NCI-H2227 (cell line): ENCODE data around the gene NRP1.

ENCODE experiments used
- DNase-seq: peaks from one replicate; lab custom pipeline; 2025; ENCODE audit not compliant: unreplicated experiment; lab: John Stamatoyannopoulos, UW

The NRP1 gene

GRCh38 chr10:33192190-33192589 is 142.3 kb downstream of the NRP1 start:
- no peak for DNase-seq

DNA sequence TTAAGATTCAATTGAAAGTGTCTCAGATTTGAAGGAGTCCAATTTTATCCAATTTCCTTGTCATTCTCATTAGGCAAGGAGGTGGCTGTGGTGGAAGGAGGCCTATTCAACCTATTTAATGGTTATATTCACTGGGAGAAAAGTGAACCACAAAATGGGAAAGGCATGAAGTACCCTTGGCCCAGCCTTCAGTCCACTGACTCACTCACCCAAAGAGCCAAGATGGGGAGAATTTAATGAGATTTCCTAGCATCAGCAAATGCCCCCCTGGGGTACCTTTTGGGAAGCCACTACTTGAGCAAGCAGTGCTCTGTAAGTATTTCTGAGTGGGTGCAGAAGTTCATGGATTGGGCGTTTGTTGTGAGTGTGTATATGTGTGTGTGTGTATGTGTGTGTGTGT is 144.1 kb downstream of the NRP1 start:
- DNase-seq, result no peak

DNA sequence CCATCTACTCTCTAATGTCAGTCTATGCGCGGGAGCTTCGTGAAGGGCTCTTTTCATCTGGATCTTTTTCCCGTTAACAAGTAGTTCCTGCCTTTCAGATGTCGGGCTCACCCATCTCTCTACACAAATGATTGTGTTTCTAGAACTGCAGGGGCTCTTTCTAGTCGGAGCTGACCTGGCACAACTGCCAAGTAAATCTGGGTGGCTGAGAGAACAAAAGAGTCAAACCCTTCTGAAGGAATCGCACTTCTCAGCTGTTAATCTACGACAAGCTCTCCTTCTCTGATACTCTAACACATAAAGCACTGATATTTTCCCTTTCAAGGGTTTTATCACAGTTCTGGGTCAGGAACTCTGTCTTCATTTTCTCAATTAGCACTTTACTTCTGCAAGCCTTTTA is 144.7 kb downstream of the NRP1 start:
- peak; percentile 4 for DNase-seq

- no peak for DNase-seq
Measured at GRCh38 chr10:33189363-33189762, 145.1 kb downstream of the NRP1 start.

- no peak for DNase-seq
Measured at GRCh38 chr10:33187427-33187999, 147.0 kb downstream of the NRP1 start.

GRCh38 chr10:33186150-33186549 is 148.3 kb downstream of the NRP1 start:
- no peak for DNase-seq

DNA sequence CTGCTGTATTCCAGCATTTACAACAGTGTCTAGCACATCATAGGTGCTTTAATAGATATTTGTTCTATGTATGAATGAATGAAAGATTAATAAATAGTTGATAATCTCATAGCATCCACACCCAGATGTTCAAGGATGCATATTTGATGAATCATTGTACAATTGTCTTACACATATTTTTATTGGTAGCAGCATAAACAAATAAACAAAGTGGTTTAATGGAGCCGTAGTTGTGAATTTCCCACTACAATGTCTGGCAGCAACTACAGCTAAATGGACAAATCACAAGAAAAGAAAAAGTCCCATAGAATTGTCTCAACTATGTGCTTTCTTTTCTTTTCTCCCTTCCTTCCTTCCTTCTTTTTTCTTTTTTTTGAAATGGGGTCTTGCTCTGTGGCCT is 150.8 kb downstream of the NRP1 start:
- DNase-seq, result no peak

GRCh38 chr10:33180921-33181320 is 153.5 kb downstream of the NRP1 start:
- no peak for DNase-seq

GRCh38 chr10:33180390-33180789 is 154.1 kb downstream of the NRP1 start:
- DNase-seq, result no peak

DNA sequence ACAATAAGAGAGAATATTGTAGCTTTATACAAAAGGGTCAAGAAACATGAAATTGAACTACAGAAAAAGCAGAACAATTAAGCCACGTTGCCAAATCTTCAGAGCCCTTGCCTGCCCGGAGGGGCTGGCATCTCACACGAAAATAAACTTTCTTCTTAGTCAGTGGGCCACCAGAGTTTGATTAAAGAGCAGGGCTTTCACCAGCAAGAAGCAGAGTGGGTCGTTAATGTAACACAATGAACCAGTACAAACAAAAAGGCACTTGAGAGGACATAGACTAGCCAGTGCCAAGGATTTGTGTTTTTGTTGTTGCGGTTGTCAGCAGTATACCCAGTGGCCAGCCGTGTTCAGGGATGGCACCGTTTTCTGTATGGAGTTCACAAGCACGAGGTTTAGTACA is 155.4 kb downstream of the NRP1 start:
- no peak for DNase-seq

DNA sequence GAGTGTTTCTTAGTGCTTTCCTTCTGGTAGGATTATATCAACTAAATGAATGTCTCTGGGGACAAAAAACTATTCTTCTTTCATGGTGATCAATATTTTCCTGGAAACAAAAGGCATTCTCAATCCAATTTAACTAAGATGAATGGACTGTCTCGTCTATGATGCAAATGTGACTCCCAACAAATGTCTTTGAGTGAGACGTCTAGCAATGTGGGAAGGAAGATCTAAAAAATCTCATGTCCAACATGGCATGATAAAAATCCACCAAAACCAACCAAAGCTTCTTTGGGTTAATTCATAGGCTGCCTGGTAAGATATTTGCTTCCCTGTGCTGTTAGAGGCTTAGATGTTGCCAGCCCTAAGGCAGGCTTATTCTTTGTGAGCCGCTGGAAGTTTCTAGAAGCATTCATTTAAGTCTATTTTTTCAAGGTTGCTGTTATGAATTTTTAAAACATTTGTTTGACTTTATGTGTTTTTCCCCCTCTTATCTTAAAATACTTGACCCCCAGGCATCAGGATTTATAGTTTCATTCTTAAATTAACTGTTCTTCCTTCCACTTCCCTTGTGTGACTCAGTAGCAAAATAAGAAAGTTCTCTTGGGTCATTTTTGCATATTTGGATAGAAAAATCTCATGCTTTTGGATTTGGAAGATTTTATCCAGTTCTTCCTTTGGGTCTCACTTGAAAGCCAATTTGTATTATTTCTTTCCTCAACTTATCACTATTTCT is 156.3 kb downstream of the NRP1 start:
- DNase-seq, result no peak

DNA sequence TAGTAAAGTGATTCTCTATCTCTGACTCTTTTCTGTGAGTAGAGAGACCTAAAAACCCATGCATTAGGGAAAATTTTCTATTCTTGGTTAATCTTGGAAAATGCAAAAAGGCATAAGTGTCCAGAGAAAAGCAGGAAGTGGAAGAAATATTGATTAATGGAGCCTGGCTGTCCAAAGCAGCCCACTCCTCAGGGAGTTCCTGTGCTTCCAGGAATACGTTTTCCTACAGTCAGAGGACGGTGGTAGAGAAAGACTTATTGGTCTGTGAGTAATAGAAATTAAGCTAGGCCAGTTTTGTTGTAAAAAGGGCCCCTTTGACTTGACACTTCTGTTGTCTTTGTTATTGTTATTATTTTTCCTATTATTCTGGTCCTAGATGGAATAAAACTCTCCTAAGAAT is 157.8 kb downstream of the NRP1 start:
- no peak for DNase-seq

- no peak for DNase-seq
Measured at GRCh38 chr10:33174674-33175434, 159.6 kb downstream of the NRP1 start.

DNA sequence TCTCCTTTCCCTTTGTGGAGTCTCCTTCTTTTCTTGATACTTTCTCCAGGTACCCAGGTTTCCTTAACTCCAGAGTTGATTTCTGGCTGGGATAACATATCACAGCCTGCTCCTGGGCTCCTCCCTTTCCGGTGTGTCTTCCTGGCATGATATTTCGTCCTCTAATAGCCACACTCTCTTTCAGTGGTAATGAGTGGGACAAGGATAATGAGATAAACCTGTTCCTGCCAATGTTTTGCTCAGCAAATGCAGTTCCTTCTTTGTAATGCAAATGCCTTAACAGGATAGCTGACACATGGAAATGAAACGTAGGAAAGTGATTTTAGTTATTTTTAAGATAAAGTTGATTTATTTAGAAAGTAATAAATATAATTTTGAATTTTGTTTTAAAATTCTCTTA is 168.6 kb downstream of the NRP1 start:
- no peak for DNase-seq

- no peak for DNase-seq
Measured at GRCh38 chr10:33164060-33164709, 170.3 kb downstream of the NRP1 start.

- DNase-seq, result no peak
Measured at GRCh38 chr10:33162248-33162575, 172.3 kb downstream of the NRP1 start.

GRCh38 chr10:33161550-33162247 is 172.8 kb downstream of the NRP1 start:
- no peak for DNase-seq

- DNase-seq, result no peak
Measured at GRCh38 chr10:33160151-33160550, 174.3 kb downstream of the NRP1 start.

DNA sequence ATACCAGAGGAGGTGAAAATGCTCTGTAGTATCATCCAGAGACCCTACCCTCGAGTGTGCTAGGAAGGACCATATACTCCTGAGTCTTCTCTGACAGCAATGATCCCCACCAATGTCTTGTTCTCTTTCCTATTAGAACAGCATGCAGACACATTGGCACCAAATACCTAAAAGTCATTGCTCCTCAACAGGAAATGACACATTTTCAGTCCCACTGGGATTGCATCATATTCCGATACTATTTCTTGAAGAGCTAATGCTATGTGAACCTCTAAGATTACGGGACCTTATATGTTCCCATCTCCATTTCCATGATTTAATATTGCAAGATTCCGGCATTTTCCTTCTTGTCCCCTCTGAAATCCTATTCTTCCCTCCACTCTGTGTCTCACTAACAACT is 177.4 kb downstream of the NRP1 start:
- no peak for DNase-seq

GRCh38 chr10:33155720-33156638 is 178.5 kb downstream of the NRP1 start:
- DNase-seq, result no peak
